AG04450 (cell line): Measurements from ENCODE around the gene S1PR1. TPM values are rescaled to one million over a fixed set of nuclear protein-coding genes. Genes with fewer than 3 reads are reported as not detected.

ENCODE experiments used
- CTCF ChIA-PET: fragments of 300-600, 350-600 bp; formaldehyde crosslinking; extraction: SDS; loops from one replicate; lab custom pipeline; 2022; ENCODE audit warnings: antibody characterized with exemption, inconsistent platforms; lab: Charles Lee
- POLR2A ChIA-PET: fragments of 350-600 bp; formaldehyde crosslinking; extraction: SDS; loops from one replicate; lab custom pipeline; 2021; ENCODE audit warnings: antibody characterized with exemption, inconsistent platforms; lab: Yijun Ruan, JAX
- DNase-seq: peaks from one replicate; pipeline ENCODE4 v3.0.0-alpha.2; 2011; ENCODE audit warnings: low read depth, low spot score
- H3K27ac ChIP-seq: one replicate; pipeline ENCODE4 v1.5.1; 2012; ENCODE audit warnings: low read depth, low read length, control low read depth
- H3K27me3 ChIP-seq: one replicate; pipeline ENCODE4 v1.6.0; 2012; ENCODE audit warnings: low read length; ENCODE audit not compliant: control insufficient read depth, insufficient read depth
- H3K4me3 ChIP-seq: 2 replicates; pipeline ENCODE4 v1.5.1; 2011; ENCODE audit warnings: mild to moderate bottlenecking, low read depth, low read length, control low read depth
- H3K9me3 ChIP-seq: 2 replicates; pipeline ENCODE4 v1.5.1; 2012; ENCODE audit warnings: low read length; ENCODE audit not compliant: control insufficient read depth, insufficient read depth
- polyA plus RNA-seq: library from polyadenylated mRNA; depleted of rRNA; stranded (reverse); fragments of >200 nt; gene quantifications from 2 replicates; pipeline ENCODE4 v1.2.3, GENCODE V29; 2011
- TF ChIP-seq, protein P1 (sequence below): IDR thresholded peaks from 2 replicates; pipeline ENCODE4 v1.5.1; 2011; ENCODE audit warnings: low read depth, low read length, control low read depth, inconsistent platforms

The S1PR1 gene
- polyA plus RNA-seq, 1 experiment, result 38.1 TPM

DNA sequence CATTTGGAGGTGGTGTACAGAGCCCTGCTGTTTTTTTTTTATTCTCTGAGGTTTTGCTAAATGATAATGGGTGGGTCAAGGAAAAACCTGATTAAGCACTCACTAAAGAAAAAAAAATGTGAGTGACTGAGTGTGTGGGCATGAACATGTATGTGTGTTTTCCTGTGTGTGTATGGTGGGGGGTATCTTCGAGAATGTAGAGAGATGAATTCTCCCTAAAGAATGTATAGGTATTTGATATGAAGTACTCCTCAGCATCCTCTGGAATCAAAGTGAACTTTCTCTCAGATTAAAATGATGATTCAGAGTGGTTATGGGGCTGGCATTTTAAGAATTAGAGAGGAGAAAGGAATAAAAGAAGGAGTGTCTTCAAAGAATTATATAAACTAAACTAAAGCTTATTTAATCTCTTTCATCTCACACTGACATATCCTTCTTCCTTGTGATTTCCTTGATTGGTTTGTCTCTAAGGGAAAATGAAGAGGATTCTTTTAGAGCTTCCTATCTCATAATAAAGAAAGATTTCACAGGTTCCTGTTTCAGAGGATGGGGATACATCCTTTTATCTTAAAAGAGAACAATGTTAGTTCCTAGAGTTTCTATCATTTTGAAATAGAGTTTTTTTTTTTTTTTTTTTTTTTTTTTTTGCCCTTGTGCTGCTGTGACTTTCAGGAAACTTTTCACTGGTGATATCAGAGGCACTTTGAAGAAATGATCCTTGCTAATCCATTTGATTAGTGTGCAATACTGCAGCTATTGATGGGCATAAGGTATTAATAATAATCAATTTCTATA, 23.9 kb downstream of the S1PR1 start:
- CTCF ChIA-PET, result interaction anchor here (2.0 to 3.6 kb wide), 2 partner anchors 22 to 27 kb away, joined by 7 to 29 read pairs; no protein-coding TSS in a partner anchor
- DNase-seq, result no peak
- no peak overlapping the region for H3K4me3 ChIP-seq
- TF ChIP-seq, protein P1, sequence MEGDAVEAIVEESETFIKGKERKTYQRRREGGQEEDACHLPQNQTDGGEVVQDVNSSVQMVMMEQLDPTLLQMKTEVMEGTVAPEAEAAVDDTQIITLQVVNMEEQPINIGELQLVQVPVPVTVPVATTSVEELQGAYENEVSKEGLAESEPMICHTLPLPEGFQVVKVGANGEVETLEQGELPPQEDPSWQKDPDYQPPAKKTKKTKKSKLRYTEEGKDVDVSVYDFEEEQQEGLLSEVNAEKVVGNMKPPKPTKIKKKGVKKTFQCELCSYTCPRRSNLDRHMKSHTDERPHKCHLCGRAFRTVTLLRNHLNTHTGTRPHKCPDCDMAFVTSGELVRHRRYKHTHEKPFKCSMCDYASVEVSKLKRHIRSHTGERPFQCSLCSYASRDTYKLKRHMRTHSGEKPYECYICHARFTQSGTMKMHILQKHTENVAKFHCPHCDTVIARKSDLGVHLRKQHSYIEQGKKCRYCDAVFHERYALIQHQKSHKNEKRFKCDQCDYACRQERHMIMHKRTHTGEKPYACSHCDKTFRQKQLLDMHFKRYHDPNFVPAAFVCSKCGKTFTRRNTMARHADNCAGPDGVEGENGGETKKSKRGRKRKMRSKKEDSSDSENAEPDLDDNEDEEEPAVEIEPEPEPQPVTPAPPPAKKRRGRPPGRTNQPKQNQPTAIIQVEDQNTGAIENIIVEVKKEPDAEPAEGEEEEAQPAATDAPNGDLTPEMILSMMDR, result no peak
- H3K27ac ChIP-seq, result no peak overlapping the region
- no peaks in the 10 kb centered on the region for H3K27me3 ChIP-seq
- no peaks in the 10 kb centered on the region for H3K9me3 ChIP-seq
- POLR2A ChIA-PET, result interaction anchor here (0.7 kb wide), 1 partner anchor 27 kb away, joined by 7 read pairs; no protein-coding TSS in a partner anchor

DNA sequence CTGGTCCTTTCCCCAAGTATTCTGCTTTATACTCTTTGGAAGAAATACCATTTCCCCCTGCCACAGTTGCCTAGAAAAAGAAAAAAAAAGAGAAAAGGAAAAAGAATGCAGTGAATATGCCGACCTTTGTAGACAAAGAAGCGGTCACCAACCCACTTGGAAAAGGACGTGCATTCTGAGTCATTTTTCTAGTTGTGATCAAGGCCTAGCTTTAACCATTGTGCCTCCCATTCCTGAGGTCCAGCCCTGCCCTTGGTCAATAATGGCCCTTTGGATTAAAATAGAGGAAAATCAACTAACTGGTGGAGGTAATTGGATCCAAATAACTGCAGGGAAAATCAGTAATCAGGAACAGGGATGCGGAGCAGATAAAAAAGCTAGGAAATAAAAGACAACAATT, 24.8 kb downstream of the S1PR1 start:
- no peaks in the 10 kb centered on the region for H3K9me3 ChIP-seq
- no peak for DNase-seq
- no peaks in the 10 kb centered on the region for H3K27me3 ChIP-seq
- no peak overlapping the region for H3K27ac ChIP-seq
- H3K4me3 ChIP-seq, result no peak overlapping the region
- POLR2A ChIA-PET, result no interaction called here
- TF ChIP-seq, protein P1, result no peak
- CTCF ChIA-PET, result interaction anchor here (2.0 to 3.6 kb wide), 2 partner anchors 23 to 27 kb away, joined by 7 to 29 read pairs; no protein-coding TSS in a partner anchor

DNA sequence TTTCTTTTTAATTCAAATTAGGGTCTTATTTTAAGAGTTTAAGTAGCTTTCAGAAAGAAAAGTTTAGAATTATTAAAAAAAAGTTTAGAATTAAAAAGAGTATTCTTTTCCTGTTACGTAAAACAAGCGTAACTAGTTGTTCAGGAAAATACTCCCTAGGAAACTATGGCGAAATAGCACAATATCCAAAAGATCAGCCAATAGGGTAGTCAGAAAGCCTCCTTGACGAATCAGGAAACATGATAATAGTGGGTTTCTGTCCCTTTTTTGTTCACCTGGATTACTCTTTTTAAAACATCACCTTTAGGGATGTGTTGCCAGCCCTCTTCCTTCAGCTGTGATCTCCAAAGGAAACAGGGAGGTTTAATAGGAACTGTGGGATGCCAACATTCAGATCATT, 25.2 kb downstream of the S1PR1 start:
- no peak for DNase-seq
- H3K4me3 ChIP-seq, result no peak overlapping the region
- ChIA-PET POLR2A (no interaction called here), CTCF (interaction anchor here (2.0 to 3.6 kb wide), 2 partner anchors 23 to 26 kb away, joined by 7 to 29 read pairs; no protein-coding TSS in a partner anchor)
- no peak overlapping the region for H3K27ac ChIP-seq
- no peaks in the 10 kb centered on the region for H3K9me3 ChIP-seq
- TF ChIP-seq, protein P1, result no peak
- H3K27me3 ChIP-seq, result no peaks in the 10 kb centered on the region

DNA sequence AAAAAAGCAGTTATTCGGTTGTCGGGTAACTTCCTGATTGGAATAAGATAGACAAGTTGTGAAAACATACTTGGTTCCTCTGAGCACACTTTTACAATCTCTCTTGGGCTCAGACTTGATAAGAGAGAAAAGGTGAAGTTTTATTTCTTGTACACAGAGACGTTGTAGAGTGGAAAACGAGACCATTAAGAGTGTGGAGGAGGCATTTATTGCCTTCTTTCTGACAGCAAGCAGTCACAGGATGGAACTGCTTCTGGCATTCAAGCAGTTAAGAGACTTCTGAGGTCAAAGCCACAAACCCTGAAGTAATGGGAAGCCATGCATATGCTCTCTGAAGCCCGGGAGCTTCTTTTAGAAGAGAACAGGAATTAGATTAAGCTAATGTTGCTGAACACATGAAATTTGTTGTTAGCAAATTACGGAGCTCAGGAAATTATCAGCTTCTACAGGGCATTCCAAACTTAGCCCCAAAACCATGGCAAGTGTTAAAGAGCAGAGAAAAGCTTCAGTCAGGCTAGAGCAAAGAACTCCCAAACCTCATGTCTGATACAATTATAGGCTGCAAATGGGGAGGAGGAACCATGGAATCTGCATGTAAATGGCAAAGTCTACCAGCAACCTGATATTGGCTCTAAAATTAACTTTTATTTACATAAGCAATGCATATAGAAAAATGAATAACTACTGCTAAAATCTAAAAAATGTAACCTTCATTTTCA, 26.0 kb downstream of the S1PR1 start:
- Histone ChIP-seq H3K27ac (no peak overlapping the region), H3K4me3 (no peak overlapping the region), H3K9me3 (no peaks in the 10 kb centered on the region), H3K27me3 (no peaks in the 10 kb centered on the region)
- CTCF ChIA-PET, result interaction anchor here (1.2 to 1.8 kb wide), 2 partner anchors 24 to 26 kb away, joined by 4 to 7 read pairs; no protein-coding TSS in a partner anchor
- no peak for DNase-seq
- TF ChIP-seq, protein P1, result no peak
- POLR2A ChIA-PET, result no interaction called here

DNA sequence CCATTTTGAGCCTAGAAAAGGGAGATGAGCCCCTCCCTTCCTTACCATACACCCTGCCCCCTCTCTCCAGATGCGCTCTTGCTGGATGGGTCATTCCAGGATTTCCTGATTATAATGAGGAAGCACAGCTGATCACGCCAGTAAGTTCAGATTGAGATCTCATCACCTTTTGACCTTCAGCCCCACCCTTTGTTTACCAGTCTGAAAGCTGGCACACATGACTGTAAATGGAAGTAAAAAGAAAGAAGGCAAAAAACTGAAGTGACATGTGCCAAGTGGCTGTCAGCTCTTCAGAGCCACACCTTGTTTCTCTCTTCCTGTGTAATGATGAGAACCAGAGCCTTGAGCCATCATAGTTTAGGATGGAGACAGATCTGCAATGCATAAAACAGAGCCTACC, 27.9 kb downstream of the S1PR1 start:
- Histone ChIP-seq H3K27me3 (no peaks in the 10 kb centered on the region), H3K9me3 (no peaks in the 10 kb centered on the region), H3K27ac (no peak overlapping the region), H3K4me3 (no peak overlapping the region)
- TF ChIP-seq, protein P1, result no peak
- CTCF ChIA-PET, result interaction anchor here (6.5 kb wide), 1 partner anchor 23 kb away, joined by 35 read pairs; no protein-coding TSS in a partner anchor
- POLR2A ChIA-PET, result no interaction called here
- DNase-seq, result no peak
